D721Med (cell line): ENCODE measurements around the gene BMPER.
A peak's percentile ranks its signal among the peaks of the same experiment; 100 is the strongest.

ENCODE experiments used
- DNase-seq: peaks from one replicate; pipeline ENCODE4 v3.0.0; 2011; ENCODE audit warnings: low spot score; ENCODE audit not compliant: insufficient read length
- FAIRE-seq: peaks from 2 replicates; lab custom pipeline; 2011; peaks lifted over from hg19 to GRCh38; lab: Jason Lieb, UNC
- TF ChIP-seq, protein P1 (sequence below): IDR thresholded peaks from 2 replicates; pipeline ENCODE4 v1.5.1; 2012; ENCODE audit warnings: mild to moderate bottlenecking, control low read depth; ENCODE audit not compliant: insufficient read depth; ENCODE audit errors: missing control alignments

Gene BMPER

DNA sequence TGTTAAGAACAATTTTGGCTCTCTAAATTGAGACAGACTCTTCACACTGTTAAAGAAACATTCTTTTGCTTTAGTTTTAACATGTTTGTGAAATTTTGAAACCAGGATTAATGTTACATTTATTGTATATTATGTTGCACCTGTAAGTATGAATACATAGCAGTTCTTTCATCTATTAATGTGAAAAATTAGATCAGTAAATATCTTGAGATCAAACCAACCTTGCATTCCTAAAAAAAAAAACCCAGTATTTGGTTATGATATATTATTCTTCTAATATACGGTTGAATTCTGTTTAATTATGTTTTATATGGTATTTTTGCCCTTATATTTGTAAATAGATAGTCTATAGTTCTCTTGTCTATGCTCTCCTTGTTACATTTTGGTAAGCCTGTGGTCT, 219.4 kb downstream of the BMPER start:
- TF ChIP-seq, protein P1, sequence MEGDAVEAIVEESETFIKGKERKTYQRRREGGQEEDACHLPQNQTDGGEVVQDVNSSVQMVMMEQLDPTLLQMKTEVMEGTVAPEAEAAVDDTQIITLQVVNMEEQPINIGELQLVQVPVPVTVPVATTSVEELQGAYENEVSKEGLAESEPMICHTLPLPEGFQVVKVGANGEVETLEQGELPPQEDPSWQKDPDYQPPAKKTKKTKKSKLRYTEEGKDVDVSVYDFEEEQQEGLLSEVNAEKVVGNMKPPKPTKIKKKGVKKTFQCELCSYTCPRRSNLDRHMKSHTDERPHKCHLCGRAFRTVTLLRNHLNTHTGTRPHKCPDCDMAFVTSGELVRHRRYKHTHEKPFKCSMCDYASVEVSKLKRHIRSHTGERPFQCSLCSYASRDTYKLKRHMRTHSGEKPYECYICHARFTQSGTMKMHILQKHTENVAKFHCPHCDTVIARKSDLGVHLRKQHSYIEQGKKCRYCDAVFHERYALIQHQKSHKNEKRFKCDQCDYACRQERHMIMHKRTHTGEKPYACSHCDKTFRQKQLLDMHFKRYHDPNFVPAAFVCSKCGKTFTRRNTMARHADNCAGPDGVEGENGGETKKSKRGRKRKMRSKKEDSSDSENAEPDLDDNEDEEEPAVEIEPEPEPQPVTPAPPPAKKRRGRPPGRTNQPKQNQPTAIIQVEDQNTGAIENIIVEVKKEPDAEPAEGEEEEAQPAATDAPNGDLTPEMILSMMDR = no peak
- no peak for FAIRE-seq
- no peak for DNase-seq

DNA sequence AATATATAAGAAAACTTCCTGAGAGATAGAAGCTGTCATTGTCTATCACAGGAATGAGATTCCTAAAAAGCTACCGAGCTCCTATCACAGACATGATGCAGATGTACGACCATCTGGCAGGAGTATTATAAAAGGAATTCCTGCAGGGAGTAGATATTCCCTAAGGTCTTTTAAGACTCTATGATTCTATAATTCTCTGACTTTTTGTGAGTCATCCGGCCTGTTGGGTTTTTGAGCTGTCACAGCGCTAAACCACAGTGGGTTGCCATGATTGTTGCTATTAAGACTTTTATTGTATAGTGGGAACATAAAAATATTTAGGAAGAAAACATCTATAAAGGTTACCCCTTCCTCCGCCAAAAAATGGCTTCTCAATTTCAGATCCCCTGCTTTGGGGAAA, 223.4 kb downstream of the BMPER start:
- DNase-seq (peak; percentile 19), FAIRE-seq (peak; percentile 56)
- TF ChIP-seq, protein P1 = no peak

DNA sequence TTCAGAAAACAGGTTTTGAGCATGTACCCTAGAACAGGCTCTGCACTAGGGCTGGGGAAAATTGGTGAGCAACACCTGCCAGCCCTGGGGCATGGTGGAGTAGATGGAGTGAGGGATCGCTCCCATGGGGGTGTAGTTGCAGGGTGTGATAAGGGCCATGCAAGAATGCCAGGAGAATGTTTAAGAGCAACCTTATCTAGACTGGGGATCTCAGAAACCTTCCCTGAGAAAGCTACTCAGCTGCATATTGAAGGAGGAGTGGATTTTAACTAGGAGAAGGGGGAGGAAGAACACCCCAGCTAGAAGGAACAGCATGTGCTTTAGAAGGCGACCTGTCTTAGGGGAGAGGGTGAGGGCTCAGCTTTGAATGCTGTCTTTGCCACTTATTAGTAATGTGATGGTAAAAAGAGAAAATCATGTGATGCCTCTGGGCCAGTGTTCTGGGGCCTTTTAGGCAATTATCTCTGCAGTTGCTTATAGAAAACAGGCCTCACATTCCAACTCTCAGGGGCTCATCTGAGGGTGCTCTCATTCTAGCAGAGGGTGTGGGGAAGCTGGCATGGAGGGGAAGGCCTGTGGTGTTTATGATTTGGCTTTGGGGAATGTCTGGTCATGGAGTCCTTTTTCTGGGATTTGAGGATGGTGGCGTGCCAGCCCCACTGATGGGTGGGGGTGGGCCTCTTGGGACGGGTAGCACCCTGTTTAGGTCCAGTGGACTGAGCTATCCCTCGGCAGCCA, 225.4 kb downstream of the BMPER start:
- TF ChIP-seq, protein P1 = no peak
- DNase-seq = no peak
- FAIRE-seq = no peak

DNA sequence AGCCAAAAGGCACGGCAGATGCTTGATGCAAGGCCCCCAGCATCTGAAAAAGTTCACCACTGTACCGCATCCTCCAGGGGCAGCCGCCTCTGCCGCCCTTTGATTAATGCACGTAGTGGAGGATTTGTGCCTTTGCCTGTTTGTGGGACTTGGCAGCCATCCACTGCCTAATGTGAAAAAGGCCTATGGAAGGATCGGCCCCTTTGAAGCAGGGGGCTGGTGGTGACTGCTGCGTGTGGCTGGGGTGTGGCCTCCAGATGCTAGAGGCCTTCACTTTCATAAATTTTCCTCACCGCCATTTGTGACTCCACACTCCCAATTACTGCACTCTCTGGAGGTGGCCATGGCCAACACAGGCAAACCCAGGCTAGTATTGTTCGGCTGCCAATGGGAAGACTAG, 226.0 kb downstream of the BMPER start:
- DNase-seq = no peak
- TF ChIP-seq, protein P1 = no peak
- FAIRE-seq = no peak

DNA sequence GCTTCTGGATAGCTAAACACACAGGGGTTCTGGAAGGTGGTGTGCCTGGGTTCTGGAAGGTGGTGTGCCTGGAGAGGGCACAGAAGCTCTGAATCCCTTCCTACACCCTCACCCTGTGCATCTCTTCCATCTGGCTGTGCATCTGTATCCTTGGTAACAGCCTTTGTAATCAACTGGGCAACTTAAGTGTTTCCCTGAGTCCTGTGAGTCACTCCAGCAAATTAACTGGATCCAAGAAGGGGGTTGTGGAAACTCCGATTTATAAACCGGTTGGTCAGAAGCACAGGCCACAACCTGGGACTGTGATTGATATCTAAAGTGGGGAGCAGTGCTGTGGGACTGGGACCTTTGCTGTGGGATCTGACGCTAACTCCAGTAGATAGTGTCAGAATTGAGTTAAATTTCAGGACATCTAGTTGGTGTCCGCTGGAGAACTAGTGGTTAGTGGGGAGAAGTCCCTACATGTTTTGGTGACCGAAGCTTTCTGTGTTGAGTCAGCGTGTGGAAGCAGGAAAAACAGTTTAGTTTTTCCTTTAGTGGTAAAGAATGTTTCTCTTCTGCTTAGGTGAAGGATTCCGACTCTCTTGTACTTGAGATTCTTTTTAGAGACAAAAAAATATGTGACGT, 228.1 kb downstream of the BMPER start:
- TF ChIP-seq, protein P1 = no peak
- DNase-seq = no peak
- no peak for FAIRE-seq

DNA sequence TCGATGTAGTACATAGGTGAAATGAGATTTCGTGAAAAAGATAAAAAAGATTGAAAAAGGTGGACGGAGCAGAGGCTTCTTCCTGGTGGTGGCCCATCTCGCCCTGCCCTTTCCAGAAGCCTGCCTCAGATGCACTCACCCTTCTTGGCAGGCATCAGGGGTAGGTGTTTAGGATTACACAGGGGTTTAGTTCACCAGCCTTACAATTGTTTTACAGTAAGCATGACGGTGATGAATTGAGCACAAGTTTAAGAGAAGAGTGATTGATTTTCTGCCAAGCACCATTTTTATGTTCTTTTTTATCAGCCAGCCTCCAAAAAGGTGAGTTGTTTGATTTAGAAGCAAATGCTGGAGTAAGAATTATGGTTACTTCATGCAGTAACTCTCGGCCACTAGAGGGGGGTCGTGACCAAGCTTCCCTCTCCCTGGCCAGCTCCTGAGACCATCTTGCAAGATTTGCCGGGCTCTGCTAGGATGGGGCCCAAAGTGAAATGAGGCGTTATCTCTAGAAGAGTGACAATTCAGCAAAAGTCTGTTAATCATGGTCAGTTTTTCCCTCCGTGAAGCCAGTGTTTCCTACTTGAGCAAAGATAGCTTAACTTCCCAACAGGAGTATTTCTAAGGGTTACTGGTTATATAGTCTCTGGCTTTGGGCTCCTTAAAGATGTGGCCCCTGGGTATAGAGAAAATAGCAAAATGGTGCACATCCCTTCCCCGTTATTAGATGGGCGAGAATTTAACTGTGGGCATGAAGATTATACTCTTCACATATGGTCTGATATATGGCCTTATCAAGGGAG, 228.8 kb downstream of the BMPER start:
- TF ChIP-seq, protein P1 = peak; percentile 88
- DNase-seq (peak; percentile 54), FAIRE-seq (no peak)

DNA sequence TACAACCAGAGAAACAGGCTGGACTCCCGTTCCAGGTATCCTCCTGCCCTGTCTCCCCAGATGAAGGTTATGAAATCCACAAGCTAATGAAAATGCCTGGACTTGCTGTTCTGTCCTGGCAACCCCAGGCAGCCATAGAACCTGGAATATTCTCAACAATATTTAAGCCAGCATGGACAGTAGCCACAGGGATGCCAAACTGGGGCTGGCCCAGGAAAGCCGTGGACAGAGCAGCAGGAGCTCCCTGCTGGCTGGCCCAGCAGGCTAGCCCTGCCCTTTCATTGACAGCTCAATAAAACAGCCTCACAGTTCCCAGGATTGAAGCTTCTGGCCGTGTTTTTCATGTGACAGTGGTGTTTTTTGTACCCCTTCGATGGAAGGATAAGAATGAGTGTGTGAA, 230.6 kb downstream of the BMPER start:
- DNase-seq (no peak), FAIRE-seq (no peak)
- TF ChIP-seq, protein P1 = no peak
